OCI-LY1 (cell line): Measurements from ENCODE around the gene ANKMY1.
A peak's percentile ranks its signal among the peaks of the same experiment; 100 is the strongest.

Experiments
- H2AFZ ChIP-seq: fragments of 200-600 bp; sonication (generic), shearing (Covaris generic); 2 replicates; pipeline ENCODE4 v1.6.0; 2014; ENCODE audit warnings: antibody characterized with exemption, mild to moderate bottlenecking, low read length
- H3F3A ChIP-seq: fragments of 200-600 bp; sonication (generic), shearing (Covaris generic); 2 replicates; pipeline ENCODE4 v1.6.0; 2014; ENCODE audit warnings: mild to moderate bottlenecking, antibody characterized with exemption, low read length, moderate library complexity; ENCODE audit not compliant: insufficient read depth
- H3K27ac ChIP-seq: fragments of 200-600 bp; sonication (generic); 2 replicates; pipeline ENCODE4 v1.5.1; 2014; ENCODE audit warnings: low read length, mixed run types, mild to moderate bottlenecking, low read depth; ENCODE audit not compliant: poor library complexity, severe bottlenecking
- H3K27me3 ChIP-seq: fragments of 200-600 bp; sonication (generic); 2 replicates; pipeline ENCODE4 v1.6.0; 2014; ENCODE audit warnings: antibody characterized with exemption, mild to moderate bottlenecking, low read length, moderate library complexity; ENCODE audit not compliant: insufficient read depth
- H3K36me3 ChIP-seq: fragments of 200-600 bp; sonication (generic); 2 replicates; pipeline ENCODE4 v1.6.1; 2014; ENCODE audit warnings: mild to moderate bottlenecking, antibody characterized with exemption, low read length, moderate library complexity, mixed read lengths; ENCODE audit not compliant: insufficient read depth
- H3K4me1 ChIP-seq: fragments of 200-600 bp; sonication (generic); 2 replicates; pipeline ENCODE4 v1.5.1; 2014; ENCODE audit warnings: mild to moderate bottlenecking, low read length, moderate library complexity; ENCODE audit not compliant: insufficient read depth, severe bottlenecking
- H3K4me2 ChIP-seq: fragments of 200-600 bp; sonication (generic), shearing (Covaris generic); 2 replicates; pipeline ENCODE4 v1.6.1; 2014; ENCODE audit warnings: low read length
- H3K4me3 ChIP-seq: fragments of 200-600 bp; sonication (generic); 2 replicates; pipeline ENCODE4 v1.5.1; 2014; ENCODE audit warnings: low read length, low read depth, mild to moderate bottlenecking, mixed read lengths; ENCODE audit not compliant: poor library complexity, severe bottlenecking
- H3K79me2 ChIP-seq: fragments of 200-600 bp; shearing (Covaris generic); 2 replicates; pipeline ENCODE4 v1.6.1; 2016; ENCODE audit warnings: mixed run types, low read length, mixed read lengths; ENCODE audit not compliant: insufficient read depth
- H3K9ac ChIP-seq: fragments of 200-600 bp; sonication (generic), shearing (Covaris generic); 2 replicates; pipeline ENCODE4 v1.6.1; 2014; ENCODE audit warnings: mild to moderate bottlenecking, low read length, mixed read lengths
- H3K9me2 ChIP-seq: fragments of 200-600 bp; sonication (generic), shearing (Covaris generic); 2 replicates; pipeline ENCODE4 v1.6.1; 2014; ENCODE audit warnings: low read depth, mild to moderate bottlenecking, low read length, mixed read lengths
- H3K9me3 ChIP-seq: fragments of 200-600 bp; shearing (Covaris generic); 2 replicates; pipeline ENCODE4 v1.6.1; 2014; ENCODE audit warnings: low read length, mixed read lengths
- H4K20me1 ChIP-seq: fragments of 200-600 bp; sonication (generic), shearing (Covaris generic); 2 replicates; pipeline ENCODE4 v1.6.0; 2016; ENCODE audit warnings: mild to moderate bottlenecking, low read length; ENCODE audit not compliant: insufficient read depth
- EZH2 ChIP-seq: fragments of 200-600 bp; sonication (generic), shearing (Covaris generic); IDR thresholded peaks from 2 replicates; pipeline ENCODE4 v1.8.0; 2017; ENCODE audit warnings: borderline replicate concordance, mixed run types, mild to moderate bottlenecking, antibody characterized with exemption, low read length, moderate library complexity, mixed read lengths
- TF ChIP-seq, protein P1 (sequence below): fragments of 200-600 bp; sonication (generic), shearing (Covaris generic); IDR thresholded peaks from 2 replicates; pipeline ENCODE4 v1.5.1; 2017; ENCODE audit warnings: mild to moderate bottlenecking, antibody characterized with exemption, low read length, moderate library complexity, mixed read lengths

The ANKMY1 gene

DNA sequence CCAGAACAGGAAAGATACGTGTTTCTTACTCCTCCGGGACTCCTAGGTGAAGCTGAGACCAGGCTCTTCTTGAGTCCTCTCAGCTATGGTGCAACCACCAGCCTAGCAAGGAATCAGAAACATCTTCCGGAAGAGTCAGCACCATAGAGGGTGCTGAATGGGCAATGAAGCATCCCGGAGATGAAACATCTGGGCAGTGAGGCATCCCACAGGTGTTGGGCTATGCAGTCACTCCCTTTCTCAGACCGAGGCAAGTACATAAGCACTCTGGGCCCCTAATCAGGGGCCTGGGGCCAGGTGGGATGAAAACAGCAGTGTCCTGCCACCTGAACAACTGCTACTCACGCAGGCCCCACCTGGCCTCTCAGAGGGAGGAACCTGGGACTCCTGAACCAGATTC lies 27.3 kb upstream of the ANKMY1 start:
- Histone ChIP-seq H3K4me2 (peak overlapping the region; percentile 83), H4K20me1 (no peaks in the 10 kb centered on the region), H3K79me2 (peaks cover 6% of the 10 kb centered on the region; the same call in 1 of the 2 replicates), H3K9me2 (no peaks in the 10 kb centered on the region), H3K9me3 (no peaks in the 10 kb centered on the region), H3K4me1 (peaks cover 54% of the 10 kb centered on the region), H3K27ac (peak overlapping the region; percentile 98), H3F3A (no peaks in the 10 kb centered on the region), H3K9ac (peak overlapping the region; percentile 80), H3K4me3 (peak overlapping the region; percentile 71), H2AFZ (no peak overlapping the region), H3K27me3 (no peaks in the 10 kb centered on the region), H3K36me3 (no peaks in the 10 kb centered on the region)
- TF ChIP-seq, protein P1, sequence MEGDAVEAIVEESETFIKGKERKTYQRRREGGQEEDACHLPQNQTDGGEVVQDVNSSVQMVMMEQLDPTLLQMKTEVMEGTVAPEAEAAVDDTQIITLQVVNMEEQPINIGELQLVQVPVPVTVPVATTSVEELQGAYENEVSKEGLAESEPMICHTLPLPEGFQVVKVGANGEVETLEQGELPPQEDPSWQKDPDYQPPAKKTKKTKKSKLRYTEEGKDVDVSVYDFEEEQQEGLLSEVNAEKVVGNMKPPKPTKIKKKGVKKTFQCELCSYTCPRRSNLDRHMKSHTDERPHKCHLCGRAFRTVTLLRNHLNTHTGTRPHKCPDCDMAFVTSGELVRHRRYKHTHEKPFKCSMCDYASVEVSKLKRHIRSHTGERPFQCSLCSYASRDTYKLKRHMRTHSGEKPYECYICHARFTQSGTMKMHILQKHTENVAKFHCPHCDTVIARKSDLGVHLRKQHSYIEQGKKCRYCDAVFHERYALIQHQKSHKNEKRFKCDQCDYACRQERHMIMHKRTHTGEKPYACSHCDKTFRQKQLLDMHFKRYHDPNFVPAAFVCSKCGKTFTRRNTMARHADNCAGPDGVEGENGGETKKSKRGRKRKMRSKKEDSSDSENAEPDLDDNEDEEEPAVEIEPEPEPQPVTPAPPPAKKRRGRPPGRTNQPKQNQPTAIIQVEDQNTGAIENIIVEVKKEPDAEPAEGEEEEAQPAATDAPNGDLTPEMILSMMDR: no peak
- TF ChIP-seq EZH2: no peak

DNA sequence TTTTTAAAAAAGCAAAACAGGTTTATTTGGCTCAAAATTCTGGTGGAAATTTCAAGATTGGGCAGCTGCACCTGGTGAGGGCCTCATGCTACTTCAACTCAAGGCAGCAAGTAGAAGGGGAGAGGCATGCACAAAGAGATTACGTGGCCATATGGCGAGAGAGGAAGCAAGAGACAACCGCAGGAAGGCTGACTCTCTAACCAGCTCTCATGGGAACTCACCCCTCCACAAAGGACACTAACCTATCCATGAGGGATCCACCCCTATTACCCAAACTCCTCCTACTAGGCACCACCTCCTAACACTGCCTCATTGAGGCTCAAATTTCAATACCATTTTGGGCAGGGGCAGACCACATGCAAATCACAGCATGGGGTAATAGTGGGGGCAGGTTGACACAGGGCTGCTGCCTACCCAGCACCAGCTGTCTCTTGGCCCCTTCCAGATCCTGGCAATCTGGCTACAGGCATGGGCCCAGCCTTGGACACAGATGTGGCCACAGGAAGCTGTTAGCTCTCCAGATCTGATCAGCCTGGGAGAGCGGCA lies 26.8 kb upstream of the ANKMY1 start:
- H4K20me1 ChIP-seq: no peaks in the 10 kb centered on the region
- peak overlapping the region; percentile 83 for H3K4me2 ChIP-seq
- H3K27ac ChIP-seq: peak overlapping the region; percentile 98
- H3K9me2 ChIP-seq: no peaks in the 10 kb centered on the region
- H3K9ac ChIP-seq: peak overlapping the region; percentile 80
- H3K36me3 ChIP-seq: no peaks in the 10 kb centered on the region
- H3K4me3 ChIP-seq: peak overlapping the region; percentile 71
- no peaks in the 10 kb centered on the region for H3F3A ChIP-seq
- no peaks in the 10 kb centered on the region for H3K27me3 ChIP-seq
- no peak for TF ChIP-seq EZH2
- TF ChIP-seq, protein P1: no peak
- peaks cover 6% of the 10 kb centered on the region; the same call in 1 of the 2 replicates for H3K79me2 ChIP-seq
- H2AFZ ChIP-seq: no peak overlapping the region
- H3K4me1 ChIP-seq: peaks cover 59% of the 10 kb centered on the region
- H3K9me3 ChIP-seq: no peaks in the 10 kb centered on the region

DNA sequence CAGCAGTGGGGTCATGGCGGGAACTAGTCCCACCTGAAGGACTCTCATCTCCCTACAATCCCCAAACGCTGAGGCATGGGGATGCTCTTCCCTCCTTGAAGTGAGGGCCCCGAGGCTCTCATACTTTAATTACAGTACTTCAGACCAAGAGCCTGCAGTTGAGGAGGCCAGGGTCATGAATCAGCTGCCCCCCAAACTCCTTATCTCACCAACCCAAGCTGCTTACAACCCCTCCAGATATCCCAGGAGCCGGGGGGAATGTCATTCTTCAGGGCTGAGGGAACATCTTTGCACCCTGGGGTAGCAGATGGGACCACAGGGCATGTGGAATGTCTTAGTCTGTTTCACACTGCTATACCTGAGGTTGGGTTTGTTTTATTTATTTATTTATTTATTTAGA lies 26.0 kb upstream of the ANKMY1 start:
- no peaks in the 10 kb centered on the region for H3K27me3 ChIP-seq
- peak overlapping the region; percentile 98 for H3K27ac ChIP-seq
- H2AFZ ChIP-seq: no peak overlapping the region
- H3K9me2 ChIP-seq: no peaks in the 10 kb centered on the region
- H3F3A ChIP-seq: no peaks in the 10 kb centered on the region
- no peak overlapping the region for H3K9ac ChIP-seq
- peaks cover 6% of the 10 kb centered on the region; the same call in 1 of the 2 replicates for H3K79me2 ChIP-seq
- no peaks in the 10 kb centered on the region for H3K9me3 ChIP-seq
- H3K4me2 ChIP-seq: no peak overlapping the region
- TF ChIP-seq, protein P1: no peak
- TF ChIP-seq EZH2: no peak
- peaks cover 3% of the 10 kb centered on the region; the same call in 1 of the 2 replicates for H3K36me3 ChIP-seq
- peaks cover 67% of the 10 kb centered on the region for H3K4me1 ChIP-seq
- no peak overlapping the region for H3K4me3 ChIP-seq
- H4K20me1 ChIP-seq: no peaks in the 10 kb centered on the region
